ENCODE data around the gene HOXA3. TPM values are rescaled to one million over a fixed set of nuclear protein-coding genes. Genes with fewer than 3 reads are reported as not detected.

The HOXA3 gene
- total RNA-seq, 1 donor from 2014 or later = 14.4 TPM

GRCh38 chr7:27082171-27082570, 70.2 kb downstream of the HOXA3 start:
- Histone ChIP-seq H3K9me3 (no peaks in the 10 kb centered on the region), H3K4me1 (no peaks in the 10 kb centered on the region), H3K4me3 (no peak overlapping the region), H3K27ac (no peak overlapping the region), H3K36me3 (no peaks in the 10 kb centered on the region), H3K27me3 (no peaks in the 10 kb centered on the region)
- TF ChIP-seq, protein P1, sequence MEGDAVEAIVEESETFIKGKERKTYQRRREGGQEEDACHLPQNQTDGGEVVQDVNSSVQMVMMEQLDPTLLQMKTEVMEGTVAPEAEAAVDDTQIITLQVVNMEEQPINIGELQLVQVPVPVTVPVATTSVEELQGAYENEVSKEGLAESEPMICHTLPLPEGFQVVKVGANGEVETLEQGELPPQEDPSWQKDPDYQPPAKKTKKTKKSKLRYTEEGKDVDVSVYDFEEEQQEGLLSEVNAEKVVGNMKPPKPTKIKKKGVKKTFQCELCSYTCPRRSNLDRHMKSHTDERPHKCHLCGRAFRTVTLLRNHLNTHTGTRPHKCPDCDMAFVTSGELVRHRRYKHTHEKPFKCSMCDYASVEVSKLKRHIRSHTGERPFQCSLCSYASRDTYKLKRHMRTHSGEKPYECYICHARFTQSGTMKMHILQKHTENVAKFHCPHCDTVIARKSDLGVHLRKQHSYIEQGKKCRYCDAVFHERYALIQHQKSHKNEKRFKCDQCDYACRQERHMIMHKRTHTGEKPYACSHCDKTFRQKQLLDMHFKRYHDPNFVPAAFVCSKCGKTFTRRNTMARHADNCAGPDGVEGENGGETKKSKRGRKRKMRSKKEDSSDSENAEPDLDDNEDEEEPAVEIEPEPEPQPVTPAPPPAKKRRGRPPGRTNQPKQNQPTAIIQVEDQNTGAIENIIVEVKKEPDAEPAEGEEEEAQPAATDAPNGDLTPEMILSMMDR (IDR thresholded peaks at IDR 0.05) = no peak
- intact Hi-C loops (cut with DNase I) = no loop called here
- DNase-seq (ENCODE audit: low spot score in 2 of 2) = no peak

DNA sequence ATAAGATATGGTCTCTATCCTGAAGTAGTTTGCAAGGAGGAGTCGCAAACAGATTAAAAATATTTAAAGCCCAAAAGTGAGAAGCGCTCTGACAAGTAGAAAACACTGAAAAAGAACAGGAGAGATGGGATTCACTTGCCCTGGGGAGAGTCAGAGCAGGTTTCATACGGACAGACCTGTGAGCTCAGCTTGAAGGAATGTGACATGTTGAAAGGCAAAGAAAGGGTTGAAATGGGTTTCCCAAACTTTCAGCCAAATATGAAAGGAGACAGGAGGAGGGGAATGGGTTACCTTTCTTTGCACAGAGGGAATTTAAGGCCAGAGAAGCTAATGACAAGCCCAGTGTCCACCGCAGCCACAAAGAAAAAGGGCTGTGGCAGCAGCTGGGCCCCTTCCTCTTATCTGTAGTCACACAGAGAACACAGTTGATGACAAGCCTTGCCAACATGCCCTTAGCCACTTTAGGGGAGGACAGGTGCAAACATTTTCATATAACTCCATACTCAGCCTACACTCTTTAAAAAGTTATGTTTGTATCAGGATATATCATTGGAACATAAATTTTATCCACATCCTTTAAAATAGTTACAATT, 71.4 kb downstream of the HOXA3 start:
- Histone ChIP-seq H3K4me3 (no peak overlapping the region), H3K9me3 (no peaks in the 10 kb centered on the region), H3K4me1 (no peaks in the 10 kb centered on the region), H3K27me3 (no peaks in the 10 kb centered on the region), H3K27ac (no peak overlapping the region), H3K36me3 (no peaks in the 10 kb centered on the region)
- TF ChIP-seq, protein P1 (IDR thresholded peaks at IDR 0.05) = no peak
- DNase-seq (ENCODE audit: low spot score in 2 of 2) = no peak
- intact Hi-C loops (cut with DNase I) = no loop called here

GRCh38 chr7:27079234-27079975, 73.0 kb downstream of the HOXA3 start:
- Histone ChIP-seq H3K9me3 (no peaks in the 10 kb centered on the region), H3K4me1 (no peaks in the 10 kb centered on the region), H3K36me3 (no peaks in the 10 kb centered on the region), H3K27ac (no peak overlapping the region), H3K27me3 (no peaks in the 10 kb centered on the region), H3K4me3 (no peak overlapping the region)
- TF ChIP-seq, protein P1 (IDR thresholded peaks at IDR 0.05) = no peak
- intact Hi-C loops (cut with DNase I) = no loop called here
- no peak for DNase-seq (ENCODE audit: low spot score in 2 of 2)

- Histone ChIP-seq H3K27ac (no peak overlapping the region), H3K27me3 (no peaks in the 10 kb centered on the region), H3K9me3 (no peaks in the 10 kb centered on the region), H3K4me1 (no peaks in the 10 kb centered on the region), H3K36me3 (no peaks in the 10 kb centered on the region), H3K4me3 (no peak overlapping the region)
- intact Hi-C loops (cut with DNase I) = no loop called here
- TF ChIP-seq, protein P1 (IDR thresholded peaks at IDR 0.05) = no peak
- DNase-seq (ENCODE audit: low spot score in 2 of 2) = no peak
Measured at GRCh38 chr7:27078616-27079233, 73.7 kb downstream of the HOXA3 start.

GRCh38 chr7:27073076-27073475, 79.3 kb downstream of the HOXA3 start:
- no peak overlapping the region for H3K4me3 ChIP-seq
- no peaks in the 10 kb centered on the region for H3K27me3 ChIP-seq
- DNase-seq (ENCODE audit: low spot score in 2 of 2) = no peak
- no peaks in the 10 kb centered on the region for H3K36me3 ChIP-seq
- H3K9me3 ChIP-seq = no peaks in the 10 kb centered on the region
- intact Hi-C loops (cut with DNase I) = no loop called here
- TF ChIP-seq, protein P1 (IDR thresholded peaks at IDR 0.05) = no peak
- no peak overlapping the region for H3K27ac ChIP-seq
- no peaks in the 10 kb centered on the region for H3K4me1 ChIP-seq

All from ascending aorta (tissue), 2 donors.